Hematopoietic multipotent progenitor cell treated with erythropoietin and hydrocortisone succinate and interleukin-3 and kit ligand, for 4 days (in vitro differentiated cells): Measurements from ENCODE around the gene URB1.
"Not testable (repeated sequence)": the region's sequence is repeated elsewhere in the genome, so short reads cannot be mapped to it uniquely, and the experiment has no call there.

Experiments used
- DNase-seq: peaks from one replicate; pipeline ENCODE4 v3.0.0-alpha.2; 2015

URB1 gene

DNA sequence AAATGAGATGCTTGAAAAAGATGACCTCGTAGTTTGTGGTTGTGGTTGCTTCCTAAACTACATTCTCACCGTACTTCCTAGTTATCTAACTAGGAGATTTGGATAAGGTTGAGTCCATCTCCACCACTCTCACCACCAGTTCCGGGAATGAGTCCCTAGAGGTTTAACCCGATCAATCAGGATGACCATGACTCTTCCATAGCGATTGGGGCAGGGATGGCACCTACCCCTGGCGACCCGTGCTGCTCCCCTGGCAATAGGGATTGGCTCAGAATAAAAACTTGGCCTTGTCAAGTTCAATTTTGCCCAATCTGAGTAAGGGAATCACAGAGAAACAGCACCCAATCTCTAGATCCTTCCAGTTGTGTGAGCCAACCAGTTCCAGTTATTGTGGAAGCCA is 111.3 kb downstream of the URB1 start:
- no peak for DNase-seq

GRCh38 chr21:32279377-32279680 is 113.5 kb downstream of the URB1 start:
- DNase-seq: no peak

DNA sequence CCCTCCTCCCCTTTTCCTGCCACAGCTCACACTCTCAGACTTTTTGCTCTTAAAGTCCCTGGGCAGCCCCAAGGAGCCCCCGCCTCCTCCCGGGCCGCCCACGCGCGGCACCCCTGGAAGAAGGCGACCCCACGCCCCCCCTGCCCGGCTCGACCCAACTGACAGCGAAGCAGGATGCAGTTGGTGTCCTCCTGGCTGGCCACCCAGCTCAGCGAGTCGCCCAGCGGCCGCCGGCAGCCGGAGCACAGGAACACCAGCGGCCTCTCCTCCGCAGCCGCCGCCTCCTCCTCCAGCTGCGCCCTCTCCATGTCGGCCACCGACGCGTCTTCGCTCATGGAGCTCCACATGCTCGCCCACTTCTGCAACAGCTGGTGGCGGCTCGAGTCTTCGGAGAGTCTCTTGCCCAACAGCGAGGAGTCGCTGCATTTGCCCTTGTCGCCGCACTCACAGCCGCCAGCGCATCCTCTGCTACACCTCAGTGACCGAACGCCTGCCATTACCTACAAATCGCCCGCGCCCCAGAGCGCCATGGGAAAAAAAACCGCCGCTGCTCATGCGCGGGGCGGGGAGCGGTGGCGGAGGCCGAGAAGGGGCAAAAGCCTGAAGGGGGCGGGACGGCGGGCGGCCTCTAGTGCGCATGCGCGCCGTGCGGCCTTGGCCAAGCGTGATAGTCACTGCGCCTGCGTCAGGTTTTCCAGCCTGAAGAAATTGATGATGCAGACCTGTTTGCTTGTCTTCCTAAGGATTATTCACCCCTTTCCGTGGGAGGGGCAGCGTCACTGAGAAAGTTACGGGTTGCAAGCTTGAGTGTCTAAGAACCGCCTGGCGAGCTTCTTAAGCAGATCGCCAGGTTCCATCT is 114.1 kb downstream of the URB1 start, which contains the start of gene MIS18A:
TSS of gene MIS18A (minus strand) at position 532 of the 859 bp plus-strand sequence. CDS start at position 497, 35 bp downstream.
- peak; percentile 97 for DNase-seq

GRCh38 chr21:32278103-32278502 is 114.7 kb downstream of the URB1 start:
- peak; percentile 58 for DNase-seq

- no peak for DNase-seq
Measured at GRCh38 chr21:32276671-32277070, 116.1 kb downstream of the URB1 start.

DNA sequence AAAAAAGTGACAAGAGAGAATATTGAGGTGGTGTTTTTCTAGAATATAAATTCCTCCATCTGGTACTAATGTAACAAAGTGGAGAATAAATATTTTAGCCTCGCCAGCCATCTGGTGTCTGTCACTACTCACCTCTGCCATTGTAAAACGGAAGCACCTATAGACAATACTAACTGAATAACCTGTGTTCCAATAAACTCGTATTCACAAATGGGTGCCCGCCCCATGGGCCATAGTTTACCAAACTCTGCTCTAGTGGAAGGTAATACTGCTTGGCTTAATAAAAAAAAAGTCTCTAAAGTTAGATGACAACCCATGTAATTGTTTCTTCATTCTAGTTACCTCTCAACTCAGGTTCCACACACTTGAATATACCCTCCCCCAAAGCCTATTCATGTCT is 122.1 kb downstream of the URB1 start:
- no peak for DNase-seq

- DNase-seq: not testable (repeated sequence)
Measured at GRCh38 chr21:32265321-32265720, 127.5 kb downstream of the URB1 start.

- DNase-seq: no peak
Measured at GRCh38 chr21:32261929-32262328, 130.9 kb downstream of the URB1 start.
